ENCODE results near the gene PHACTR3.

The PHACTR3 gene

DNA sequence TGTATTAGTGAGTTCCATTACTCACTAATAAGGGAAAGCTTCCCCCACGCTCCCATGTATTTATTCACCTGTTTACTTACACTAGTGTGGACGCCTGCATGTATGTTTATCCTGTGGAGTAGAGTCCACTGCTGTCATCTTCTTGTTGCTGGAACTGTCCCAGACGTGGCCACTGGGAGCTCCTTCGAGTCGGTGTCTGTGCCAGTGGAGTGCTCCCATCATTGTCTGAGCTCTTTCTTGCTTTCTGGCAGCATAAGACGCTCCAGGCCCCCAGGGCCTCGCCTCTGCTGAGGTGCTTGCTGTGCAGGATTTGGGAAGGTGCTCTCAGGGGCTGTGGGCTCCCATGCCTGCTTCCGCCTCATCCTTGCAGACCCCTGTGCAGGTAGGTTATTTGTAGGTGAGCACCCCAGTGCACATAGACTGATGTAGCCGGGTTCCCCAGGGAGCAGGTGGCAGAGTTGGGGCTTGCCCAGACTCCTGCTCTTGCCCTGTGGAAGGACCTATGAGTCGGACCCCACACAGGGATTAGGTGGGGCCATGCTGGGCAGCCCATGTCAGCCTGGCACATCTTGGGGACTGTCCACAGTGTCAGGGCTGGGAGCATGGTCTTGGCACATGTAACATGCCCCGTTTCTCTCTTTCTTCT is 16.6 kb downstream of the PHACTR3 start:
- TF ChIP-seq, protein P1, sequence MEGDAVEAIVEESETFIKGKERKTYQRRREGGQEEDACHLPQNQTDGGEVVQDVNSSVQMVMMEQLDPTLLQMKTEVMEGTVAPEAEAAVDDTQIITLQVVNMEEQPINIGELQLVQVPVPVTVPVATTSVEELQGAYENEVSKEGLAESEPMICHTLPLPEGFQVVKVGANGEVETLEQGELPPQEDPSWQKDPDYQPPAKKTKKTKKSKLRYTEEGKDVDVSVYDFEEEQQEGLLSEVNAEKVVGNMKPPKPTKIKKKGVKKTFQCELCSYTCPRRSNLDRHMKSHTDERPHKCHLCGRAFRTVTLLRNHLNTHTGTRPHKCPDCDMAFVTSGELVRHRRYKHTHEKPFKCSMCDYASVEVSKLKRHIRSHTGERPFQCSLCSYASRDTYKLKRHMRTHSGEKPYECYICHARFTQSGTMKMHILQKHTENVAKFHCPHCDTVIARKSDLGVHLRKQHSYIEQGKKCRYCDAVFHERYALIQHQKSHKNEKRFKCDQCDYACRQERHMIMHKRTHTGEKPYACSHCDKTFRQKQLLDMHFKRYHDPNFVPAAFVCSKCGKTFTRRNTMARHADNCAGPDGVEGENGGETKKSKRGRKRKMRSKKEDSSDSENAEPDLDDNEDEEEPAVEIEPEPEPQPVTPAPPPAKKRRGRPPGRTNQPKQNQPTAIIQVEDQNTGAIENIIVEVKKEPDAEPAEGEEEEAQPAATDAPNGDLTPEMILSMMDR (conservative IDR thresholded peaks at IDR 0.05; ENCODE audit: low read depth, low read length), result no peak
- DNase-seq (ENCODE audit: low read depth), result no peak
- no peak overlapping the region for H3K4me3 ChIP-seq (ENCODE audit: low read depth, low read length)

GRCh38 chr20:59622496-59622895 is 18.2 kb downstream of the PHACTR3 start:
- H3K4me3 ChIP-seq (ENCODE audit: low read depth, low read length), result no peak overlapping the region
- TF ChIP-seq, protein P1 (conservative IDR thresholded peaks at IDR 0.05; ENCODE audit: low read depth, low read length), result no peak
- DNase-seq (ENCODE audit: low read depth), result no peak

DNA sequence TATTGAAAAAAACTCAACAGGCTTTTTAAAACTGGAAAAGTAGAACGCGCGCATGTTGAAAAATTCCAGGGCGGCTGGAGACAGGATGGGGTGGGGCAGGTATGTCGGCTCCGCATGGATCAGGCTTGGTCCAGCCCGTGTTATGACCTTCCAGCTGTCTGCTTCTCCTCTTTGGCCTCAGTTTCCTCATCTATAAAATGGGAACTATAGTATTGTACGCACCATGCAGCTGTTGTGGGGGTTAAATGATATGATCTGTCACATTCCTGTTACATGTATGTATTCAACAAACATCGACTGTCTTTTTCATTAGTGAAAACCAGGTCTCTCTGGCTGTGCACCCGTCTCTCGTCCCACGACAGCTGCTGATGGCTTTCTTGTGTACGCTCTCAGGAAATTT is 18.8 kb downstream of the PHACTR3 start:
- H3K4me3 ChIP-seq (ENCODE audit: low read depth, low read length), result no peak overlapping the region
- TF ChIP-seq, protein P1 (conservative IDR thresholded peaks at IDR 0.05; ENCODE audit: low read depth, low read length), result no peak
- no peak for DNase-seq (ENCODE audit: low read depth)

DNA sequence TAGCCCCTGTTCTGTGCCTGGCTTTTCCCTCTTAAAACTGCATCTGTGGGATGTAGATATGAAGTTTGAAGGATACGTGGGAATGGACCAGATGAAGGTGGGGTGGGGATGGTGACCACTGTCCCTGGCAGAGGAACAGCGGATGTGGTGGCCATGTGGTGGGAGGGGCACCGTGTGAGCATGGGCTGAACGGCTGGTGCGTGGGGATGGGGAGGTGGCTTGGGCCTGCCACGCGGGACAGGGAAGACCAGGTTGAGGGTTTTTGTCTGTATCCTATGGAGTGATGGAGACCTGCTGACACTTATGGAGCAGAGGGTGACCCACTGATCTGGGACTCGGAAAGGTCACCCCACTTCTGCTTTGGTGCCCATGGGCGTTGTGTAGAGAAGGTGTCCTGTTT is 19.2 kb downstream of the PHACTR3 start:
- TF ChIP-seq, protein P1 (conservative IDR thresholded peaks at IDR 0.05; ENCODE audit: low read depth, low read length), result no peak
- no peak for DNase-seq (ENCODE audit: low read depth)
- no peak overlapping the region for H3K4me3 ChIP-seq (ENCODE audit: low read depth, low read length)

- DNase-seq (ENCODE audit: low read depth), result no peak
- H3K4me3 ChIP-seq (ENCODE audit: low read depth, low read length), result no peak overlapping the region
- TF ChIP-seq, protein P1 (conservative IDR thresholded peaks at IDR 0.05; ENCODE audit: low read depth, low read length), result no peak
Observed at GRCh38 chr20:59624401-59624800, 20.1 kb downstream of the PHACTR3 start.

DNA sequence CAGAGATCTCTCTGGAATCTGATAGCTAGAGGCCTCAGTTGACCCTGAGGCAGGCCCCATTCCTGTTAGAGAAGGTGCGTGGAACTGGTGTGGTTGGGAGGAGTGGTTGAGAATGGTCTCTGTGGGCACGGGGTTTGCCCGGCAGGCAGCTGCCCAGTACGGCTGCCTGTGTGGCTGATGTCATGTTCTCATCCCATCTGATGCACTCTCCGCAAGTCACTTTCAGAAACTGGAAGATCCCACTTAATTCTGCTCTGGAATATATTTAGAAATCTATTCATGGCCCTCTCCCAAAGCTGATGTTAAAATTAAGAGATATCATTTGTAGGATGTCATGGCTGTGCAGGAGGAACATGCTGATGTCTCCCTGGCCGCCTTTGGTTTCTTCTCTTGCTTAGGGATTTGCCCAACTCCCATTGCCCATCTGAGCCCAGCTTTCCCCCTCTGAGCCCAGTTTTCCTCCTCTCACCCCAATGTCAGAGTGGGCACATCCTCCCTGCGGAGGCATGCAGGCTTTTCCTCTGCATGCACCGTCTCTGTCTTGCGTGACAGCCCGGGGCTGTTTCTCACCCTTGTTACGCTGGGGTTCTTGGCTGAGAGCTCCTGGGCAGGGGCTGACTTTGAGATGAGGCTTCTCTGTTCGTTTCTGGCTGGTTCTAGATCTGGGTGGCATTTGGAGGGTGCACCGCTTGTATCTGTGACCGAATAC is 21.0 kb downstream of the PHACTR3 start:
- no peak for DNase-seq (ENCODE audit: low read depth)
- TF ChIP-seq, protein P1 (conservative IDR thresholded peaks at IDR 0.05; ENCODE audit: low read depth, low read length), result no peak
- no peak overlapping the region for H3K4me3 ChIP-seq (ENCODE audit: low read depth, low read length)

DNA sequence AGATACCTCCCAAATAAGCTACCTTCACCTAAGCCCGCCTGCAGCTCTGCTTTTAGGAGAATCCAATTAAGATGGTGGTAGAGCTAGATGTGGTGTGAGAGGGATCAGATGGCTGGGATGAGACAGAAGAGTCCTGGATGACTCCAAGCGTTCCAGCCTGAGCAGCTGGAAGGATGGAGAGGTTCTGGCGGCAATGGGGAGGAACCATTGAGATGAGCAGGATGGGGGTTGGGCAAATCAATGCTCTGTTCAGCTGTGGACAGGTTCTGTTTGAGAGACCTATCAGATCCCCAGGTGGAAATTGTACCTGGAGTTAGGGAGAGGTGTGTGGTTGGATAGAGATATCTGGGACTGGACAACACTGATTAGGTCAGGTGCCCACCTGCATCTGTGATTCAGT is 23.0 kb downstream of the PHACTR3 start:
- H3K4me3 ChIP-seq (ENCODE audit: low read depth, low read length), result no peak overlapping the region
- TF ChIP-seq, protein P1 (conservative IDR thresholded peaks at IDR 0.05; ENCODE audit: low read depth, low read length), result no peak
- no peak for DNase-seq (ENCODE audit: low read depth)

Measured in choroid plexus epithelial cell (primary cell).